Keratinocyte (primary cell): ENCODE data around the gene CASZ1.

Experiments used
- CTCF ChIP-seq, 3 experiments: IDR thresholded peaks in 1 of 3; conservative IDR thresholded peaks in 1 of 3; optimal IDR thresholded peaks in 1 of 3; 2 replicates in 2 of 3; 3 replicates in 1 of 3; pipeline versions ENCODE3 to v1.5.1; 2011; ENCODE audit warnings: low read length in 3 of 3, mild to moderate bottlenecking in 3 of 3, moderate library complexity in 2 of 3, control low read depth in 1 of 3, inconsistent platforms in 1 of 3; ENCODE audit not compliant: insufficient read depth in 2 of 3; ENCODE audit errors: extremely low read depth in 1 of 3
- EZH2 ChIP-seq: IDR thresholded peaks from one replicate; pipeline ENCODE4 v1.6.1; 2012; ENCODE audit warnings: inconsistent platforms, mild to moderate bottlenecking, low read length, moderate library complexity

GRCh38 chr1:10684221-10684620 is 112.2 kb downstream of the CASZ1 start:
- TF ChIP-seq CTCF (optimal IDR thresholded peaks at IDR 0.05 in 1 of 3, IDR thresholded peaks at IDR 0.05 in 1 of 3, conservative IDR thresholded peaks at IDR 0.05 in 1 of 3; ENCODE audit: extremely low read depth in 1 of 3, insufficient read depth in 2 of 3, low read length in 3 of 3), result no peak
- no peak for TF ChIP-seq EZH2
